Measurements from ENCODE around the gene DENND4A.

Gene DENND4A

DNA sequence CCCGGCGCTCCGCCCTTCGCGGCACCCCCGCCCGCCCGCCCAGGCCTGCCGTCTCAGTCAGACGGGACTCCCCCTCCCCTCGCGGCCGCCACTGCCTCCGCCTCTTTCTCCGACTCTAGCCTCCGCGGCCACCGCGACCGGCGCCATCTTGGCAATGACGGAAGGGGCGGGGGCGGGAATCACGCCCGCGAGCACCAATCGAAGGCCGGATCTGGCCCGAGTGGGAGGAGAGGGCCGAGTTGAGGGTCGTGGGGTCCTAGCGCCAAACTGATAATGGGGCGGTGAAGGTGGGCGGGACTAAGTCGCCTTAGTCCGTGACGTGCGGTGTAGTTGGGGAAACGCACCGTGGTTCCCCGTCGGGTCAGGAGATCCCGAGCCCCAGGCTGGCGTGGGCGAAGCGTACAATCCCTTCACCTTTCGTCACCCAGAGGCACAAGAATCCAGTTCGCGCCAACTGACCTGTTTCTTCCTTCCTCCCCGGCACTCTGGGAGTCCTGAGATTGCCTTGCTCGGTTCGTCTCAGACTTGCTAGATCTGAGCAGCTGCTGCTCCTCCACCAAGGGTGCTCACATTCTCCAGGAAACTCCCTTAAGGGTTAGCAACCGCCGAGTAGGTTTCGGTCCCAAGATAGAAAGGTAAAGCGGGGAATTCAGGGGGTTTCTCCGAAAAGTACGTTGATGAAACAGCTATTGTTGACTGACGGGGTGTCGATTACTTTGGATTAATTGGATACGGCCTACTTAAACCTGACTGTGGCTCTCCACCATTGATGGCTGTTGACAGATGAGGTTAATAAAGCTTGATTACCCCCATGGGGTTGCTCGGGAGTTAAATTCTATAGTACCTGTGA is at the start of gene DENND4A:
DENND4A (minus strand) TSS at position 156 of the 850 bp plus-strand sequence. CDS start 35,843 bp downstream, outside the sequence.
- DNase-seq (ENCODE audit: low read depth) = peak; percentile 94

DNA sequence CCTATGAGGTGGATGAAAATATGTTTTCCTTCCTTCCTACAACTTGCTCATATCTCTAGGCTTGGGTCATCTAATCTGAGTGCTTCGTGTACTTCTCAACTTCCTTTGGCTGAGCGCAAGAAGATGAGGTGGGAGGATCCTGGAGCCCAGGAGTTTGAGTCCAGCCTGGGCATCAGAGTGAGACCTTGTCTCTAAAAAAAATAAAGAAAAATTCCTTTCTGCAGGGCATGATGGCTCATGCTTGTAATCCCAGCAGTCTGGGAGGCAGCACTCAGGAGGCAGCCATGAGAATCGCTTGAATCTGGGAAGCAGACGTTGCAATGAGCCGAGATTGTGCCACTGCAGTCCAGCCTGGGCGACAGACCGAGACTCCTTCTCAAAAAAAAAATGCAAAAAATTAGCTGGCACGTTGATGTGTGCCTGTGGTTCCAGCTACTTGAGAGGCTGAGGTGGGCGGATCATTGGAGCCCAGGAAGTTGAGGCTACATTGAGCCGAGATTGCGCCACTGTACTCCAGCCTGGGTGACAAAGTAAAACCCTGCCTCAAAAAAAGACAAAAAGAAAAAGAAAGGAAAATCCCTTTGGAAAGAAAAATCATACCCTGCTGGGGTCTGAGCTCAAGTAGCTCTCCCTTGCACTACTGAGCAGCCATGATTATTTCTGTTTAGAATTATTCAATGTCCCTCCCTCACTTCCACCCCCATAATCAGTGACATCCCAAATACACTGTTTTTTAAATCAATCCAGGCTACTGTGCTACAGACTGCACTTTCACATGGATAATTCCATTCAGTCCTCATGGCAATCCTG is 49.2 kb upstream of the DENND4A start:
- DNase-seq (ENCODE audit: low read depth) = no peak

DNA sequence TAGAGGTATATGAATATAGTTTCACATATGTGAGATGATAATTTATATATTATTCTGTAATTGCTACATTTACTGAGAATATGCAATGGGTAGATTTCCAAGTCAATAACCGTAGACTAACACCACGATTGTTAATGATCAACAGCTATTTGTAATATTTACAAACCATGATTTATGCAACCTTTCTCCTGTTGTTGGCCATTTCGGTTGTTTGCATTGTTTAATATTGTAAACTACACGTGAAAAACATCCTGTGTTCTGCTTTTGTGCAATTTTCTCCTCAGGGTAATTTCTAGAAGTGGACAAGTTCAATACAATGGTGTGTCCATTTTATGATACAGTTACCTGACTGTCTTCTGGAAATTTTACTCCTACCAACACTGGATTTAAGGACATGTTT is 47.9 kb upstream of the DENND4A start:
- no peak for DNase-seq (ENCODE audit: low read depth)

DNA sequence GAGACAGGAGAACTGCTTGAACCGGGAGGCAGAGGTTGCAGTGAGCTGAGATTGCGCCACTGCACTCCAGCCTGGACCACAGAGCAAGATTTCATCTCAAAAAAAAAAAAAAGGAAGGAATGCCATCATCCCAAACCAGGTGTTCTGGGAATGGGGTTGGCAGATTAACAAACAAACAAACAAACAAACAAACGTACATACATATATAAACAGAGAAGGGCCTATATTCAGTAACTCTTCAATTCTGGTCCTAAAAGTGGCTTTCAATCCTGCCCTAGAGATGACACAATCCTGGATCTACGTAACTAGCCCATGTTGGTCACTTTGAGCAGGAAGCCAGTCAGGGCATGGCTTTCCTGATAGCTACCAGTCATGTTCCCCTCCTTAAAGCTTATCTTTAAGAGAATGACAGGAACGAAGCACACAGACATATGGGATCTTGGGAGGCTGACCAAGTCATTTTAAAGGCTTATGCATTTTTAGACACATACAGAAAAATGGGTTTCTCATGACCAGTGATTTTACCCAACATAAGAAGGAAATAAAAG is 47.3 kb upstream of the DENND4A start:
- DNase-seq (ENCODE audit: low read depth) = no peak

DNA sequence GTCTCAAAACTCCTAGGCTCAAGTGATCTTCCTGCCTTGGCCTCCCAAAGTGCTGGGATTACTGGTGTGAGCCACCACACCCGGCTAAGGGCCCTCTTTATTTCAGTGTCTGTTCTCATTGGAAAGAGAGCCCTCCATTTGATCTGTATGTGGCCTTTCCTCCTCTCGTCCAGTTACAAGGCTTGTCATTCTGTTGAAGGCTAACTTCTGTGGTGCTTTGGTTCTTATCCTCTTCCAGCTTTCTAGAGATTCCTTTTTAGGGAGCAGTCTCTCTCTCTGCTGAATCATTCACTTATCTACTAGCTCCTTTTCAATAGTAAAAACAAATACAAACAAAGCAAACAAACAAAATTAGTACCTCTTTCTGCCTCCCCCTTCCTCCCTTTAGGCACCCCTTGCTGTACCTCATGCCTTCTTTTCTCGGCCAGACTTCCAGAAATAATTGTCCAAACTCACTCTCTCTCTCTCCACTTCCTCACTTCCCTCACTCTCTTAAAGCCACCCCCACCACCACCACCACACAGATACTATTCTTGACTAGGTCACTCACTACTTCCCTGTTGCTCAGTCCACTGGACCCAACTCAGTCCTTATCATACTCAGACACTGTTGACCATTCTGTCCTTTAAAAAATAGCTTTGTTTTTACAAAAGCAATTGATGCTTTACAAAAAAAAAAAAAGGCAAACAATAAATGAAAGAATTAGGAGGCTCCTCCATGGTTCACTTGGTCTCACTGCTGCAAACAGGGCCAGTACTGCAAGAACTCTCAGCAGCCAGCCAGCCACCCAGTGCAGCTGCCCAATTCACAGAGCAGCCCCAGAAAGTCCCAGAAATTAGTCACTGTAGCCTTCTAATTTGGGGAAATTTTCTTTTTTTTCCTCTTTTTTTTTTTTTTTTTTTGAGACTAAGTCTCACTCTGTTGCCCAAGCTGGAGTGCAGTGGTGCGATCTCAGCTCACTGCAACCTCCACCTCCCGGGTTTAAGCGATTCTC is 45.5 kb upstream of the DENND4A start:
- DNase-seq (ENCODE audit: low read depth) = no peak

DNA sequence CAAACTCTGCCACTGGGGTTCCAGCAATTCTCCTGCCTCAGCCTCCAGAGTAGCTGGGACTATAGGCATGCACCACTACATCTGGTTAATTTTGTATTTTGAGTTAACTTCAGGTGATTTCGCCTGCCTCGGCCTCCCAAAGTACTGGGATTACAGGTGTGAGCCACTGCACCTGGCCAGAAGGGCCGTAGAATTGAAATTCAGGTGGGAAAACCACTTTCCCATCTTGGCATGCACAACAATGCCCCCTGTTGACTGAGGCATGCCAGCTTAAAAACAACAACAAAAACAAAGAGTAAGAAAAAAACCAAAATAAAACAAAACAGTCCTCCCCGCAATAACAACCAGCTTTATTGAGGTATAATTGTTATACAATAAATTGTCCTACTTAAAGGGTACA is 44.6 kb upstream of the DENND4A start:
- no peak for DNase-seq (ENCODE audit: low read depth)

DNA sequence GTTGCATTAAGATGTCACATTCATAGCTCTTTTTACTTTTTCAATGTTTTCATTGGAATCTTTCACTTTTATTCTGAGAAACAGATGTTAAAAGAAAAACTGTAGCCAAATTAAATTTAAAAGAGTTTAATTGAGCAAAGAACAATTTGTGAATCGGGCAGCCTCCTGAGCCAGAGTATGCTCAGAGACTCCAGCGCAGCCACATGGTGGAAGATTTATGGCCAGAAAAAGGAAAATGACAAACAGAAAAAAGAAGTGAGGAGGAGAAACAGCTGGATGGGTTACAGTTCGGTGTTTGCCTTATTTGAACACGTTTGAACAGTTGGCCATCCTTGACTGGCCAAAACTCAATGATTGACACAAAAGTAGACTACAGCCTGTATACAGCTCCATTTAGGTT is 43.4 kb upstream of the DENND4A start:
- DNase-seq (ENCODE audit: low read depth) = no peak

DNA sequence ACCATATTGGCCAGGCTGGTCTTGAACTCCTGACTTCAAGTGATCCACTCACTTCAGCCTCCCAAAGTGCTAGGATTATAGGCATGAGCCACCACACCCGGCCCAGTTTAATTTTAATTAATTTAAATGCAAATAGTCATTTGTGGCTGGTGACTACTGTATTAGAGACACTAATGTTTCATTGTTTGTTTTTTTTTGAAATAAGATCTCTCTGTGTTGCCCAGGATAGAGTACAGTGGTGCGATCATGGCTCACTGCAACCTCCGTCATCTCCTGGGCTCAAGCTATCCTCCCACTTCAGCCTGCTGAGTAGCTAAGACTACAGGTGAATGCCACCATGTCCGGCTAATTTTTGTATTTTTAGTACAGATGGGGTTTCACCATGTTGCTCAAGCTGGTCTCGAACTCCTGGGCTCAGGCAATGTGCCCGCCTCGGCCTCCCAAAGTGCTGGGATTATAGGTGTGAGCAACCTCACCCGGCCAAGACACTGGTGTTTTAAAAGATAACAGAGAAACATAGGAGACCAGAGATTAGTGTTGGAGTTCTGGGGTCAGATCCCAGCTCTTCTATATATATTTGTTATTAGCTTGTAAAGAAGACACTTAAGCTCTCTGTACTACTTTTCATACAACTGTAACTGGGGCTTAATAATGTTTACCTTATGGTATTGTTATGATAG is 42.6 kb upstream of the DENND4A start:
- no peak for DNase-seq (ENCODE audit: low read depth)

DNA sequence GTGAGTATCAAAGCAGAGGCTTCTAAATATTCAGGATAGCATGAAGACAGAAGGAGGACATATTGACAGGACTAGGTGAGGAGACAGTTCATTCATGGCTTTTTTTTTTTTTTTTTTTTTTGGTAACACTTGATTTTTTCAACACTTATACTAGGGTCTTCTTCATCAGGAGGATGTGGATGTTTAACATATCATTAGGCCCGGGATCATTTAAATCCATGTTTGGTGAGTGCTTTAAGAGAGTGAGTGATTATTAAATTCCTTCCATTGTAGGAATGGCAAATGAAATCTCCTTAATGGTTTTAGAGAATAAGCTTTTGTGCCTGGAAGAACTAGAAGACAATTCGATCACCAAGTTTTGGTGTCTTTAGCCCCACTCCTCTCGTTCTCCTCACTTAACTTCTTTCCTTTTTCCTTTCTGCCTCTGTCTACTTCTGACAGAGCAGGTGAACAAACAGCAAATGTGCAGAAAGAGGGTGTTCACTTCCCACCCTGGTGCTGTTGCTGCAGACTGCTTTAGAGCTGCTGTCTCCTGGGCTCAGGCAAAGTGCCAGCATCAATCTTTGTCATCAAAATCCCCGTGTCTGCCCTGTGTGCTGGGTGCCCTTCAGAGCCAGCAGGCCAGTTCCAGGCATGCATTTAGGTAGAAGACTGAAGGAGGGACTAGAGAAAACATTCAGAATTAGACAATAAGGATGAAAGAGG is 41.6 kb upstream of the DENND4A start:
- no peak for DNase-seq (ENCODE audit: low read depth)

DNA sequence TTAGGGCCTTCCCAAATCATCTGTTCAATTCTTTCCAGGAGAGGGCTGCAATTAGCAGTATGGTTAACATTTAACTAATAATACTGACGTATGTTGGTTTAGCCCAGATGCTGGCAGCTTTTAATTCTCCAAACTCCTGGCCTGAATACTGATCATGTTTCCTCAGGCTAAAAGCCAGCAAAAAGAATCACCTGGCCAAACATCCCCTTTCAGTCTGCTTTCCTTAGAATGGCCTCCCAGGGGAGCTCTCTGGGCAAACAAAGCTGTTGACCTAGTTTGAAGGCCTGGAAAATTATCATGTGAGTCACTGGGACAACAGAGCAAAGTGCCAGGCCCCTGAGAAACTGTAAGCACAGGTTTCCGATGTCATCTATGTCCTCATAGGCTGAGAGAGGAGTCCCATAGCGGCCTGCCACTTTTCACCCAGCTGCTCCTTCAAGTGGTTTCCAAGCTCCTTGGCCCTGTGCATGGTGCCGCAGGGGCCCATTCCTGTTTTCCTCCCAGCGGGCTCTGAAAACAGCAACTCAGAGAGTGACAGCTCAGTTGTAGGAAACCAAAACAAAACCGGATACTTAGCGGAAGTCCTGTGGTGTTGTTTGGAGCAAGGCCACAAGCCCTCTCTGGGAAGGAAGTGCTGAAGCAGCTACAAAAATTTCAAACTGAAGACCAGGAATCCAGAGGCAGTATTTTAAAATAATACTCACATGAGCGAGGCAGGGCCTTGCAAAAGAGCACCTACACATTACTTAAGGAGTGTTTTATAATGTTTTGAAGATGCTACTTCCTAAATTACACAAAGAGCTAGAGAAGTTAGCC is 40.7 kb upstream of the DENND4A start:
- peak; percentile 12 for DNase-seq (ENCODE audit: low read depth)

DNA sequence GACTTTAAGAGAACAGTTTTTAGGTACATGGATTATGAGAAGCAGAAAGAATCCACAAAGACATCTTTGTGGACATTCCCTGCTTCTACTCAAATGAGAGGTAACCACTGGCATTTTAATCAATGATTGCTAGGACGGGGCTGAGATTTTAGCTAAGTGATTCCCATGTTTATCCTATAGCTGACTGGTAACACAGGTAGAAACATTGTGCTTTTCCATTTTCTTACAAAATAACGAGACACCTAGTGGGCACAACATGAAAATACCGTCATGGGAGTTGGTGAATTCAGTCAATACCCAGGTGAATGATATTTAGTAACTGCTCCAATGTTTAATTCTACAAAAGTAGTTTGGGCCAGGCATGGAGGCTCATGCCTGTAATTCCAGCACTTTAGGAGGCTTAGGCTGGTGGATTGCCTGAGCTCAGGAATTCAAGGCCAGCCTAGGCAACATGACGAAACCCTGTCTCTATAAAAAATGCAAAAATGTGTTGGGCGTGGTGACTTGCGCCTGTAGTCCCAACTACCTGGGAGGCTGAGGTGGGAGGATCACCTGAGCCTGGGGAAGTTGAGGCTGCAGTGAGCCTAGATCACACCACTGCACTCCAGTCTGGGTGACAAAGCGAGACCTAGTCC is 37.2 kb upstream of the DENND4A start:
- no peak for DNase-seq (ENCODE audit: low read depth)

DNA sequence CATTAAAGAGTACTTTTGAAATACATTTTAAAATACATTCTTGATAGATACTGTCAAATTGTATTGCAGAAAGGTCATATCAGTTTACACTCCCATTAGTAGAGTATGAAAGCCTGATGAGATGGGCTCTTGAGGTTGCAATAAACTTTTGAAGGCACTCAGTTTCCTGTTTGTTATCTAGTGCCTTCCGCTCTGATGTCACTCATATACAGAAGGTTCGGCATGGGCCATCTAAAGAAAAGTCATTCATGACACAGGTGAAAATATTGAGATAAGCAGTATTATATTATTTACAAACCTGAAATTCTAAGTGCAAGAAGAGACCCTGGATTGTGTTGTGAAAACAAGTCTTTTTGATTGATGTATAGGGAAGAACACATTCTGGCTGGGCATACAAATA is 36.5 kb upstream of the DENND4A start:
- DNase-seq (ENCODE audit: low read depth) = no peak

DNA sequence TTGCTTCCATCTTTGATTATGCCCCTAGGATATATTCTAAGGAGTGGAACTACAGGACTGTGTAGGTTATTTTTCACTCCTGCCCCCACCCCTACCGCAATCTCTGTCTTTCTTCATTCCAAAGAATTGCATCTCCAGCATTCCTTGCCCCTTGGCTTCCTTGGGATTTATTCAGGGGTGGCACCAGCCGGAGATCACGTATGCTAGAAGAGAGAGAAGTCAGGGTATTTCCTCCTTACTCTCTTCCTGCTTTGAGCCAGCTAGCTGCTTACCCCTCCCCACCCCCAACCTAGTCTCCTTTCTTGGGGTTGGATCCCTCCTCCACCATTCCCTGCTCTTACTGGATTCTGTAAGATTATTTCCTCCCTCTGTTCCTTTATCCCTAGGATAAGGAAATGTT is 35.0 kb upstream of the DENND4A start:
- no peak for DNase-seq (ENCODE audit: low read depth)

DNA sequence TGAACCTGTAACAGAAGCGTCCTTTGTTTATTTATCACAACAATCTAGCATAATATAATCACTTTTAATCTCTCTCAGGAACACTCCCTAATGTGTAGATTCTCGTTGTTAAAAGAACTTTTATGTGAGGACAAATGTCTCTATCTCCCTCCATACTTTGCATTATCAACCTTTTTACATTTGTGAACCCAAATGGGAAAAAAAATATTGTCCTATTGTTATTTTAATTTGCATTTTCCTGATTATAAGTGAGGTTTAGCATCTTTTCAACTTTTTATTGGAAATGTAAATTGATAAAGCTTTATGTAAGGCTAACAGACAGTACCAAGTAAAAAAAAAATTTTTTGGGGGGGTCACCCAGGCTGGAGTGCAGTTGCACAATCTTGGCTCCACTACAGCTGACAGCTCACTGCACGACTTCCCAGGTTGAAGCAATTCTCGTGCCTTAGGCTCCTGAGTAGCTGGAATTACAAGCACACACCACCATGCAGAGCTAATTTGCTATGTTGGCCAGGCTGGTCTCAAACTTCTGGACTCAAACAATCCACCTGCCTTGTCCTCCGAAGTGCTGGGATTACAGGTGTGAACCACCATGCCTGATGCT is 33.0 kb upstream of the DENND4A start:
- no peak for DNase-seq (ENCODE audit: low read depth)

DNA sequence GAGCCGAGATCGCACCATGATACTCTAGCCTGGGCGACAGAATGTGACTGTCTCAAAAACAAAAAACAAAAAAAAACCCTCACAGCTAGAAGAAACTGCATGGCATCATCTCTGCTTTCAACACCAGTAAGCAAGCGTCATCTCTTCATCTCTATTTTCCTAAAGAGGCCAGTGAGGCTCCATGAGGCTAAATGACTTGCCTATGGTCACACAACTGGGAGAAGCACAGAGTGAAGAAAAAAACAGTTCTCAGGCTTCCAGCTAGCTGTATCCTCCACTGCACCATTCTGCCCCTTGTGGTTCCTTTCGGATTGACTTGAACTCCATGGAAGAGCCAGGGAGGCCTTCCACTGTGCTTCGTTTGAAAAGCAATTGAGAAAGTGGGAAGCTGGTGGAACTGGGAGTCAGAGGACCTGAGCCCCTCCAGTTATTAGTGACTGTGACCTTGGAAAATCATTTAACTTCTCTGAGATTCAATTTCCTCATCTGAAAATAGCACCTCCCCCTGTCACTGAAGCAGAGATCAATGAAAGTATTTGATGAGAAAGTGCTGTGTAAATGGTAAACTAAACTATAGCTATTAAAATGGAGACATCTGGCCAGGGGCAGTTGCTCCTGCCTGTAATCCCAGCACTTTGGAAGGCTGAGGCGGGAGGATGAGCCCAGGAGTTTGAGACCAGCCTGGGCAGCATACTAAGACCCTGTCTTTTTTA is 32.1 kb upstream of the DENND4A start:
- no peak for DNase-seq (ENCODE audit: low read depth)

DNA sequence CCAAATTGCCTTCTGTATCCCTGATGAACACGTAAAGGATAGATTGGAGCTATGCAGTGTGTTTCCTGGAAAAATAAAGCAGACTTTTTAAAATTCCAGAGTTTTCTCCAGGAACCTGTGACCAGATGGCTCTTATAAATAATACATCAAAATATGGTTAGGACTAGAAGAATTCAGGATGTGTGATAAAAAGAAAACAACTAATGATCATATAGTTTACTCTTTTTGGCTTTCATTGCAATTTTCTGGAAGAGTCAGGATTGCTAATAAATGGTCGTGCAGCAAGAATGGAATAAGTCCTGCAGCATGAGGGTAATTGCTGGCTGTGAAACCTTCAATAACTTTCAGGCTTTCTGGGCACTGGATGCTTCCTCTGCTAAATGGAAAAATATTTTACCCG is 30.2 kb upstream of the DENND4A start:
- DNase-seq (ENCODE audit: low read depth) = no peak

DNA sequence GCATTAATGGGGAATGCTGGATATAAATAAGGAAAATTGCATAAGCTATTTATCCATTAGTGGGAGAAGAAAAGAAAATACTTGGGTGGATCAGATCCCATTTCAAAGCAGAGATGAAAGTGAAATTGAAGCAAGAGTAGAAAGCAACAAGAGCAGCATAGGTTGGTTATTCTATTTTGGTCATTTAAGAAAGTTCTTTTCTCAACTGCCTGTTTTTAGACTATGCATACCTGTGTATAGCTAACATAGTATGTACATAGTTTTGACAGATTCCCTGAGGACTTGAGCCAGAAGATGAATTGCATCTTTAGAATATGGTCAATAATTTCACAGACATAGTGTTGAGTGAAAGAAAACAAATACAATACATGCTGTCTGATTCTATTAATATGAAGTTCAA is 29.0 kb upstream of the DENND4A start:
- no peak for DNase-seq (ENCODE audit: low read depth)

DNA sequence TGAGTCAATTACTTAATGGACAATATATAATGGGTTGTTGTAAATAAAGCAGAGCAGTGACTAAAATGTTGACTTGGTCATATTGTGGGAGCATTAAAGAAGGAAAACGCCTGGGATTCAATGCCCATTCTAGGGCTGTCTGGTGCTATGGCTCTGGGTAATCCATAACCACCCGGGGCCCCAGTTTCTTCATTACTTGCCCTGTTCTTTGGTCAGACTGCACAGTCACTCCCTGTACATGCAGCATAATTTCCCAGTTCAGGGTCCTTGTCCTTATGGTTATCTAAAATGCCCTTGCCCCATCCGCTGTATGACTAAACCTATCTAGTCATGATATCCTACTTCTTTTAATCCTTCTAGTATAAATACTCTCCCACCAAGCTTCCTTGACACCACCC is 27.5 kb upstream of the DENND4A start:
- DNase-seq (ENCODE audit: low read depth) = no peak

Data from stimulated activated CD8-positive, alpha-beta memory T cell treated with anti-CD3 and anti-CD28 coated beads, Interleukin-15, amount 100 ng/mL, for 24 hours (primary cell).